Stimulated activated CD8-positive, alpha-beta memory T cell treated with anti-CD3 and anti-CD28 coated beads, Interleukin-12 subunit alpha, Interleukin-12 subunit beta, amount 100 ng/mL, for 1 hour (primary cell): Measurements from ENCODE around the gene SQSTM1.
A peak's percentile ranks its signal among the peaks of the same experiment; 100 is the strongest.
"Not testable (repeated sequence)": the region's sequence is repeated elsewhere in the genome, so short reads cannot be mapped to it uniquely, and the experiment has no call there.

ENCODE experiments used
- DNase-seq: peaks from one replicate; pipeline ENCODE4 v3.0.0-alpha.2; 2020; ENCODE audit warnings: low read depth

SQSTM1 gene

DNA sequence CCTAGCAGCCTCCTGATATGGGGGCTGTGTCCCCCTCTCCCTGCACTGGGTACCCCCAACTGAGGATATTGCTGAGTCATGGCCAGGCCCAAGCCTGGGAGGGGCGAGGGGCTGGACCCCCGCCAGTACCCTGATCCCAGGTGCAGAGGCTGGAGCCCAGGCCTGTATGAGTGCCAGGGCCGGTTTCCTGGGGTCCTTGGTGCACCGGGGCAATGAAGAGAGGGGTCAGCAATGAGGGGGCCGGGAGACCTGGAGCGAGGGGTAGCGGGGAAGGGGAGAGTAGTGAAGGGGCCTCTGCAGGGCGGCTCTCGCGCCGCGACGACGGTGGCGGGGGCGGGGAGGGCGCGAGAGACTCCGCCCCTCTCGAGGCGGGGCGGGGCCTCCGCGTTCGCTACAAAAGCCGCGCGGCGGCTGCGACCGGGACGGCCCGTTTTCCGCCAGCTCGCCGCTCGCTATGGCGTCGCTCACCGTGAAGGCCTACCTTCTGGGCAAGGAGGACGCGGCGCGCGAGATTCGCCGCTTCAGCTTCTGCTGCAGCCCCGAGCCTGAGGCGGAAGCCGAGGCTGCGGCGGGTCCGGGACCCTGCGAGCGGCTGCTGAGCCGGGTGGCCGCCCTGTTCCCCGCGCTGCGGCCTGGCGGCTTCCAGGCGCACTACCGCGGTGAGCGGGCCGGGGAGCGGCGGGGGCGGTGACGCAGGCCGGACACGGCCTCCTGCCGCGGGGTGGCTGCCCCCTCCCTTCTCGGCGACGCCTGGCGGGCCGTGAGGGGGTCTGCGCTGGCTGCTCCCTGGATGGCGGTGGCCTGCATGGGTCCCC, at the start of gene SQSTM1:
SQSTM1 (plus strand) TSS at position 423 of the 815 bp plus-strand sequence; CDS start at position 455, 32 bp downstream.
- DNase-seq = peak; percentile 75

DNA sequence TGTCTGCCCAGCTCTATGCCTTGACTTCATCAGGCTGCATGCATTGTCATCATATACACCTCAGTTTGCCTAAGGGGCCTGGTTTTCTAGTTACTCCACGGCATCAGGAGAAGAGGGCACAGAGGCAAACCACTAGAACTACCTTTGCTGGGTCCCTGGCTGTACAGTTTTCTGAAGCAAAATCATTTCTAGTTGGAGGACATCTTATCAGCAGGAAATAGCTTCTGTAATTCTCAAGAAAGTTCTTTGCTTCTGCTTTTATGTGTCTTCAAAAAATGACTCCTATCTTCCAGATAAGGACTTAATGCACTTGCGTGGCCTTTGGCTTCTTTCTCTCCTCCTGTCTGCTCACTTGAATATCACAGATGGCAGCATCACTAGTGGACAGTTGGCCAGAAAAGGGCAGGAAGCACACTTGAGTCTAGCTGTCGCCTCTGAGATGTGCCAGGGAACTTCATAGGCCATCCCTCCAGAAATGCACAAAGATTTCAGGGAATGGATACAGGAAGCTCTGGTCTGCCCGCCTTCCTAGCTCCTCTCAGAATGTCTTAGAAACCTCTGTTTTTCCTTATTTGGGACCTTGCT, 49.3 kb upstream of the SQSTM1 start:
- no peak for DNase-seq

GRCh38 chr5:179772351-179772750, 48.4 kb upstream of the SQSTM1 start:
- no peak for DNase-seq

DNA sequence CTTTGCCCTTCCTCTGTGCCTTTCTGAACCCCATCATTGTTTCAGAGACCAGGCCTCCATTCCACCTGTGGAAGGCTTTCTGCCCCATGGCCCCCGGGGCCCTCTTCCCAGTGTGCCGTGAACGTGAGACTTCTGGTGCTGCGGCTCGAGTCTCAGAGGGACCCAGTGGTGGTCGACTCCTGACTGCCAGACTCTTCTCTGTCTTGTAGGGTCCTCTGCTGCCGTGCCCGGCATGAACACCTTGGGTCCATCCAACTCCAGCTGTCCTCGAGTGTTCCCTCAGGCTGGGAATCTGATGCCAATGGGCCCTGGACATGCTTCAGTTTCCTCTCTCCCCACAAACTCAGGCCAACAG, 47.0 kb upstream of the SQSTM1 start:
- DNase-seq = no peak

GRCh38 chr5:179774442-179774841, 46.3 kb upstream of the SQSTM1 start:
- DNase-seq = no peak

- no peak for DNase-seq
Measured at GRCh38 chr5:179776411-179776938, 44.2 kb upstream of the SQSTM1 start.

DNA sequence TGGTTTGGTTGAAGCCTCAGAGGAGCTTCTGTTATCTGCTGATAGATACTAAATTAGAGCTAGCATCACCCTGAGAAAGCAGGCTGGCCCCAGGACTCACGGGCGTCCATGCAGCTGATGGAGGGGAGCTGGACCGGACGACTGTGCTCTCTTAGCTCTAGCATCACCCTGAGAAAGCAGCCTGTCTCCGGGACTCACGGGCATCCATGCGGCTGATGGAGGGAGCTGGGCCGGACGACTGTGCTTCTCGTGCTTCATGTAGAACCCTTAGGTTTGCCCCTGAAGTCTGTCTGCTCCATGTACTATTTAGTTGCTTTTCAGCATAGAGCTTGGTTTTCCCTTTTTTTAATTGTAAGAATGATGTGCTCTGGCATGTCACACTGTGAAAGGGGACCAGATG, 43.2 kb upstream of the SQSTM1 start:
- DNase-seq = no peak

DNA sequence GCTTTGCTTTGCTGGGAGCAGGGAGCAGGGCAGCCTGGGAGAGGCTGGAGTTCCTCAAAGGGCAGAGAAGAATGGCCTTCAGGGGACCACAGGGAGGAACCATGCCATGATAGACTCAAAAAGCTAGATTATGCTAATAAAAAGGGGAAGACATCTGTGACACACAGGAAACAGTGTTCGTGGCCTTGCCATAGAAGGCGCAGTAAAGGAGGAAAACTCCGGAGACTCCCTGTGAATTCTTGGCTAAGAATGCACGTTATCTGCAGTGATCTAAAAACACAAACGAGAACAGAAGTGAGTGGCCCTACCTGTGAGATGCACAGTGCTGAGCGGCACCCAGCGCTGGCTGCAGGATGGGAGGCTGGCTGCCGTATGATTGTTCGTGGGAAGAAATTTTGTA, 42.8 kb upstream of the SQSTM1 start:
- no peak for DNase-seq

GRCh38 chr5:179778591-179778990, 42.1 kb upstream of the SQSTM1 start:
- DNase-seq = no peak

DNA sequence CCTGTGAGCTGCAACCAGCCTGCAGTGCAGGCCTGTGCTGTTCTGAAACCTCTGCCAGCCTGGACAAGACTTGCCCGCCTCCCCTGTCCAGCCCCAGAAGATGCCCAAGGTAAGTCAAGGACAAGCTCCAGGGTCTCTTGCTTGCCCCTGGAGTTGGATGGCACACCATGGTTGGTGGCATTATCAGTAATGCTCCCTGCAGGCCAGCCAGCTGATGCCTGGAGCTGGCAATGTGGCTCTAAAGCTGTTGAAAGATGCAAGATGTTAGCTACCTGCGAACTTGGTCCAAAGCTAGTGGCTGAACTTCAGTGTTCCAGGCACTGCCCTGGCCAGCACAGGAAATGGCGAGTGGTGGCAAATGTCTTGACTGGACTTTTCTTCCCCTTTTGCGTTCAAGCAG, 40.9 kb upstream of the SQSTM1 start:
- no peak for DNase-seq

DNA sequence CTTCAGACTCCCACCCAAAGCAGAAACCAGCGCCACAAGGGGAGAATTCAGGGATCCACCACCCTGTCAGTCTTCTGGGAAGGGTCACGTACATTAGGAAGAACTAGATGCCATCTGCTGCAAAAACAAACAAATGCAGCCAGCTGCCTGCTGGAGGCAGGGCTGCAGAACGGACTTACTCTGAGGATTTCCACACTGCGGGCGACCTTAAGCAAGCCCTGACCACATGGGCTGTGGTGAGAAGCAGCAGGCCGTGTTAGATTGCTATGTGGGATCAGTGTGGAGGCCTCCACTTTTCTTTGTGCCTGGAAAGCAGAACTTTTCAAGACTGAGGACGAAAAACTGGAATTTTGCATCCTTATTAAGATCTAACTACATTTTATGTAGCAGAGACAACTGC, 40.3 kb upstream of the SQSTM1 start:
- no peak for DNase-seq

GRCh38 chr5:179781846-179782245, 38.9 kb upstream of the SQSTM1 start:
- DNase-seq = no peak

DNA sequence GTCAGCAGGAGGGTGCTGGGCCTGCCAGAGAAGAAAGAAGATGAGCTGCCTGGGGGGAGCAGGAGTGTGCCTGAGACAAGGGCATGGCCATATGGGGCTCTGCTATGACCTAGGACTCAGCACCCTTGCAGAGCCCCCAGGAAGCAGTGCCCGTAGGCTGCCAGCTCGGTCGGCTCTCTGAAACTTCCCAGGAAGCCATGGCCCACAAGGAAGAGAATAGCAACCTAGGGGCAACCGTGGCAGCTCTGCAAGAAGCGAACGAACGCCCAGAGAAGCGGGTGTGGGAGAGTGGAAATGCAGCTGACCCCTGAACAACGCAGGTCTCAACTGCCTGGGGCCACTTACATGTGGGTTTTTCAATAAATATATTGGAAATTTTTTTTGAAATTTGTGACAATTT, 37.6 kb upstream of the SQSTM1 start:
- no peak for DNase-seq

- no peak for DNase-seq
Measured at GRCh38 chr5:179786861-179787260, 33.8 kb upstream of the SQSTM1 start.

GRCh38 chr5:179788193-179788854, 32.4 kb upstream of the SQSTM1 start:
- no peak for DNase-seq

DNA sequence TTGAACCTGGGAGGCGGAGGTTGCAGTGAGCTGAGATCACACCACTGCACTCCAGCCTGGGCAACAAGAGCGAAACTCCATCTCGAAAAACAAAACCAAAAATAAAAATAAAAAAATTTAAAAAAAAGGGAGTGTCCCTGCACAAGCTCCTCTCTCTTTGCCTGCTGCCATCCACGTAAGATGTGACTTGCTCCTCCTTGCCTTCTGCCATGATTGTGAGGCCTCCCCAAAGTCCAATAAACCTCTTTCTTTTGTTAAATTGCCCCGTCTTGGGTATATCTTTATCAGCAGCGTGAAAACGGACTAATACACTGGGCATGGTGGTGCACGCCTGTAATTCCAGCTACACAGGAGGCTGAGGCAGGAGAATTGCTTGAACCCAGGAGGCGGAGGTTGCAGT, 31.4 kb upstream of the SQSTM1 start:
- DNase-seq = not testable (repeated sequence)

- DNase-seq = no peak
Measured at GRCh38 chr5:179791881-179792611, 28.7 kb upstream of the SQSTM1 start.

DNA sequence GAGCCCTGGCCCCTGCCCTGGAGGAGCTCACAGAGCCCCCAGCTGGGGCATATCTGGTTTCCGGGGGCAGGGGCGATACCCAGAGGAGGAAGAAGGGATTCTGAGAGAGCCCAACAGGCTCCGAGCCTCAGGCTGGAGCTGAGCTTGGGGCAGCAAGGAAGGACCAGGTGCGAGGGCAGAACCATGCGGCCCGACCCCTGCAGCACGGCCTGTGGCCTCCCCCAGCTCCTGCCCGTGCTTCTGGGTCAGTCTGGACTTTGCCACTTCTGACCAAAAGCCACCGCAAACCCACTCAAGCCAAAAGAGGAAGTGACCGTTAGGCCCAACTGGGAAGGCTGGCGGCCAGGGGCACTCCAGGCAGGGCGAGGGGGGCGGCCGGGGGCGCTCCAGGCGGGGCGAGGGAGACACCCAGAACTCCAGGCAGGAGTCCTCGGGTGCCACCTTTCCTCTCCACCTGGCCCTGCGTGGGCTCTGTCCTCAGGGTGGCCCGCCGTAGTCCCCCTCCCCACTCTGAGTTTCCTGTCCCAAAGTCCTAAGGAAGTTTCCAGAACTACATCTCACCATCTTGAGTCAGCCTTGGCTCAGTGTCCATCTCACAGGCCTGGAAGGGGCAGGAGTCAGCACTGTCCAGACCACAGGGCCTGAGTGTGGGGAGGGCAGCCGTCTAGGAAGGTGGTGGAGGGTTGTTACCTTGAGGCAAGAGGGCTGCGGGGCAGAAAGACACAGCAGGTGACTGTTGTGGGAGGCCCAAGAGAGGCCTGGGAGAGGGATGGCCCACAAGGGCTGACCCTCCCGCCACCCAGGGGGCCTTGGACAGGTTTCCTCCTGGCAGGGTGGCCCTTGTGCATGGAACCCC, 27.9 kb upstream of the SQSTM1 start:
- no peak for DNase-seq

- DNase-seq = no peak
Measured at GRCh38 chr5:179793468-179794139, 27.1 kb upstream of the SQSTM1 start, which contains the start of gene LTC4S. Gene LTC4S, plus strand, starts transcription at chr5:179793986. Its CDS starts 95 bp downstream, at chr5:179794081.

DNA sequence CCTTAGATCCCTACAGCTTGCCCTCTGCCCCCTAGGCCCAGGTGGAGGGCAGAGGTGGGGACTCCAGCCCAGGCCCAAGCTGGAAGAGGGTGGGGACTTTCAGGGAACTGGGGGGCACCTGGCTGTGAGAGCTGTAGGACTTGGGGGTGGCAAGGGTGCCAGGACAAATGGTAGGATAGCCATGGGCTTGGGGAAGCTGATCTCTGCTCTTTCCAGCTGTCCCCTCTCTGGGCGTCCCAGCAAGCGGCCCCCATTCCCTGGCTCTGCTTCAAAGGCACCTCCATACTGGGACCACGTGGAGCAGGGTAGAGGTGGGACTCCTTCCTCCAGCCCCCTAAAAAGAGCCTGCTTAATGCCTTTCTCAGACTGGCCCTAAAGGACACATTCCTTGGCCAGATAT, 26.5 kb upstream of the SQSTM1 start:
- DNase-seq = no peak

GRCh38 chr5:179794575-179794974, 26.1 kb upstream of the SQSTM1 start:
- DNase-seq = no peak
